KMS-11 (cell line): ENCODE results near the gene ELMOD3.

ENCODE experiments used
- H2AFZ ChIP-seq: fragments of 200-600 bp; sonication (generic); 2 replicates; pipeline ENCODE4 v1.6.1; 2016; ENCODE audit warnings: antibody characterized with exemption, mixed run types, low read depth
- H3K27ac ChIP-seq: fragments of 200-600 bp; sonication (generic); 2 replicates; pipeline ENCODE4 v1.6.1; 2016; ENCODE audit warnings: mild to moderate bottlenecking, mixed run types
- H3K27me3 ChIP-seq: fragments of 200-600 bp; sonication (generic); 2 replicates; pipeline ENCODE4 v1.6.1; 2017; ENCODE audit warnings: mild to moderate bottlenecking, low read depth, mixed run types, moderate library complexity; ENCODE audit not compliant: insufficient read depth
- H3K36me3 ChIP-seq: fragments of 200-600 bp; sonication (generic); 2 replicates; pipeline ENCODE4 v1.6.1; 2017; ENCODE audit warnings: mild to moderate bottlenecking, mixed run types; ENCODE audit not compliant: insufficient read depth
- H3K4me1 ChIP-seq: fragments of 200-600 bp; sonication (generic); 2 replicates; pipeline ENCODE4 v1.6.1; 2016; ENCODE audit warnings: mild to moderate bottlenecking, low read depth, mixed run types; ENCODE audit not compliant: poor library complexity, severe bottlenecking
- H3K4me2 ChIP-seq: fragments of 200-600 bp; sonication (generic); 2 replicates; pipeline ENCODE4 v1.7.0; 2016; ENCODE audit warnings: mild to moderate bottlenecking, mixed run types
- H3K4me3 ChIP-seq: fragments of 200-600 bp; sonication (generic); IDR thresholded peaks from 2 replicates; pipeline ENCODE4 v1.6.1; 2017; ENCODE audit warnings: low read depth, low read length, mixed read lengths; ENCODE audit not compliant: insufficient read depth
- H3K79me2 ChIP-seq: fragments of 200-600 bp; sonication (generic); 2 replicates; pipeline ENCODE4 v1.6.1; 2016; ENCODE audit warnings: low read depth, mixed run types; ENCODE audit not compliant: insufficient read depth
- H3K9ac ChIP-seq: fragments of 200-600 bp; sonication (generic); 2 replicates; pipeline ENCODE4 v1.6.1; 2016; ENCODE audit warnings: mild to moderate bottlenecking, mixed run types
- H4K20me1 ChIP-seq: fragments of 200-600 bp; sonication (generic); 2 replicates; pipeline ENCODE4 v1.6.1; 2016; ENCODE audit warnings: mild to moderate bottlenecking, mixed run types; ENCODE audit not compliant: insufficient read depth
- TF ChIP-seq, protein P1 (sequence below): fragments of 200-600 bp; sonication (generic); conservative IDR thresholded peaks from 2 replicates; pipeline ENCODE4 v1.6.1; 2017; ENCODE audit warnings: low read depth, mild to moderate bottlenecking, antibody characterized with exemption, low read length, moderate library complexity, mixed read lengths

Gene ELMOD3

DNA sequence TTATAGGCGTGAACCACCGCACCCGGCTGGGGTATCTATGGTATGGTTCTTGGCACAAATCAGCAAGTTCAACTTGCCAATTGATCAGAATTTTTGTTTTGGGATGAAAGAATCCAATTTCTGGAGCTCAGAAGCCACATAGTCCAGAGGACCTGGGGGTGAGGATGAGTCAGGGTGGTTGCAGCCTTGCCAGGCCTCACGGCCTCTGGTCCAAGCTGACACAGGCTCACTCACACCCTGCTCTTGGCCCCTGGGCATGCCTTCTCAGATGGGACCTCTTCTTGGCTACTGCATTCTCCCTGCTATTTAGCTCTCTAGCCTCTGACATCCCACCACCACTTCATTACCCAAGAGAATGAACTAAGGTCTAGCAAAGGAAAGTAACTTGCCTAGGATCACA lies 39.3 kb downstream of the ELMOD3 start:
- H3K27me3 ChIP-seq, result no peaks in the 10 kb centered on the region
- H3K9ac ChIP-seq, result no peak overlapping the region
- H3K36me3 ChIP-seq, result no peaks in the 10 kb centered on the region
- H3K4me1 ChIP-seq, result peaks cover 38% of the 10 kb centered on the region
- no peak overlapping the region for H3K4me2 ChIP-seq
- no peak overlapping the region for H2AFZ ChIP-seq
- no peak overlapping the region for H3K27ac ChIP-seq
- no peak overlapping the region for H3K4me3 ChIP-seq
- TF ChIP-seq, protein P1, sequence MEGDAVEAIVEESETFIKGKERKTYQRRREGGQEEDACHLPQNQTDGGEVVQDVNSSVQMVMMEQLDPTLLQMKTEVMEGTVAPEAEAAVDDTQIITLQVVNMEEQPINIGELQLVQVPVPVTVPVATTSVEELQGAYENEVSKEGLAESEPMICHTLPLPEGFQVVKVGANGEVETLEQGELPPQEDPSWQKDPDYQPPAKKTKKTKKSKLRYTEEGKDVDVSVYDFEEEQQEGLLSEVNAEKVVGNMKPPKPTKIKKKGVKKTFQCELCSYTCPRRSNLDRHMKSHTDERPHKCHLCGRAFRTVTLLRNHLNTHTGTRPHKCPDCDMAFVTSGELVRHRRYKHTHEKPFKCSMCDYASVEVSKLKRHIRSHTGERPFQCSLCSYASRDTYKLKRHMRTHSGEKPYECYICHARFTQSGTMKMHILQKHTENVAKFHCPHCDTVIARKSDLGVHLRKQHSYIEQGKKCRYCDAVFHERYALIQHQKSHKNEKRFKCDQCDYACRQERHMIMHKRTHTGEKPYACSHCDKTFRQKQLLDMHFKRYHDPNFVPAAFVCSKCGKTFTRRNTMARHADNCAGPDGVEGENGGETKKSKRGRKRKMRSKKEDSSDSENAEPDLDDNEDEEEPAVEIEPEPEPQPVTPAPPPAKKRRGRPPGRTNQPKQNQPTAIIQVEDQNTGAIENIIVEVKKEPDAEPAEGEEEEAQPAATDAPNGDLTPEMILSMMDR, result no peak
- H4K20me1 ChIP-seq, result no peaks in the 10 kb centered on the region
- no peaks in the 10 kb centered on the region for H3K79me2 ChIP-seq

DNA sequence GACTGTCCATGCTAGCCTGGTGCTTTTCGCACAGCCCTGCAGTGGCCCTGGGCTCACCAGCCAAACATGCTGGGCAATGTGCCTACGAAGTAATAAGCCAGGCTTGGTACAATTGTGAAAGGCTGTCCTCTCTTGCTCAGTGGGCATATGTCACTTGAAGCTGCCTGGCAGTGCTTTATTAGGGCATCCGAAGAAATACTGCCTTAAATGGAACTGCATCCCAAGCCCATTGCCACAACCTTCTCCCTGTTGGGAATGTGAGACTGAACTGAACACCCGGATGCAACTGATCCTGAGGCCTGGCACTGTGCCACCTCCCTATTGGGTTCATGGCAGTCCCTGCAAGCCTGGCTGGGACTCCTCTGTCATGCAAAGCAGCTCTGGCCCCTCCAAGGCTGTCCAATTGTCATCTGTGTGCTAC lies 39.7 kb downstream of the ELMOD3 start:
- TF ChIP-seq, protein P1, result no peak
- Histone ChIP-seq H3K27ac (no peak overlapping the region), H3K9ac (no peak overlapping the region)

DNA sequence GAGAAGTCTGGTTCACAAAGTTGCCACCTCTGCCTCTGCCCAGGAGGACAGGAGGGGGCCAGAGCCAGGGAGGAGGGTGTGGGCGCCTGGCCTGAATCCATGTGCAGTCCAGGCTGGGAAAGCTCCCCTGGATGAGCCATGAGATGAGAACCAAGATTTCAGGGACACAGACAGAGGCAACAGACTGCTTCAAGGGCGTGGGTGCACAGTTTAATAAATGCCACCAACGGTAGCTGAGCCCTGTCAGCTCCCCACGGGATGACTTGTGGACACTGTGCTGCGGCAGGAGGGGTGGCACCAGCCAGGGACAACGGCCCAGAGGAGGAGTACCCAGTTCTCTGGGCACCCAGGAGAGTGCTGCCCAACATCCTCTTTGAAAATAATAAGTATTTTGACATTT lies 40.4 kb downstream of the ELMOD3 start:
- TF ChIP-seq, protein P1, result no peak
- Histone ChIP-seq H3K9ac (no peak overlapping the region), H3K4me2 (no peak overlapping the region), H2AFZ (no peak overlapping the region), H3K4me1 (peaks cover 38% of the 10 kb centered on the region), H3K79me2 (no peaks in the 10 kb centered on the region), H3K27me3 (no peaks in the 10 kb centered on the region), H4K20me1 (no peaks in the 10 kb centered on the region), H3K27ac (no peak overlapping the region), H3K36me3 (no peaks in the 10 kb centered on the region), H3K4me3 (no peak overlapping the region)

More for the DNA sequence above, 39.7 kb downstream of the ELMOD3 start:
- H4K20me1 ChIP-seq, result no peaks in the 10 kb centered on the region
- no peaks in the 10 kb centered on the region for H3K36me3 ChIP-seq
- H2AFZ ChIP-seq, result no peak overlapping the region
- H3K27me3 ChIP-seq, result no peaks in the 10 kb centered on the region
- no peak overlapping the region for H3K4me3 ChIP-seq
- peaks cover 38% of the 10 kb centered on the region for H3K4me1 ChIP-seq
- no peak overlapping the region for H3K4me2 ChIP-seq
- no peaks in the 10 kb centered on the region for H3K79me2 ChIP-seq

GRCh38 chr2:85395912-85396475 lies 41.4 kb downstream of the ELMOD3 start:
- H3K79me2 ChIP-seq, result no peaks in the 10 kb centered on the region
- no peak overlapping the region for H3K9ac ChIP-seq
- TF ChIP-seq, protein P1, result no peak
- no peaks in the 10 kb centered on the region for H4K20me1 ChIP-seq
- H3K4me1 ChIP-seq, result peaks cover 38% of the 10 kb centered on the region
- H3K36me3 ChIP-seq, result no peaks in the 10 kb centered on the region
- no peak overlapping the region for H3K4me3 ChIP-seq
- H2AFZ ChIP-seq, result no peak overlapping the region
- H3K4me2 ChIP-seq, result no peak overlapping the region
- no peaks in the 10 kb centered on the region for H3K27me3 ChIP-seq
- H3K27ac ChIP-seq, result no peak overlapping the region
